Left lung (tissue), 10 donors: ENCODE results near the gene MSMO1. TPM values are rescaled to one million over a fixed set of nuclear protein-coding genes. Genes with fewer than 3 reads are reported as not detected.
A peak's percentile ranks its signal among the peaks of the same experiment; 100 is the strongest.

Experiments used
- ATAC-seq: fragments of 200-7000 bp; cut with Tn5 transposase; one replicate; pipeline ENCODE4 v1.9.1; 2020; ENCODE audit warnings: moderate library complexity
- DNase-seq, 4 donors: peaks; one replicate each; pipeline ENCODE4 v3.0.0-alpha.2; 2013 to 2020
- H3K27ac ChIP-seq, 2 donors: fragments of 200-600 bp; sonication (generic) in 1 of 2; one replicate each; pipeline versions ENCODE4 v1.5.0 to v1.8.0; 2020 to 2021
- H3K27me3 ChIP-seq, 2 donors: fragments of 200-600 bp; sonication (generic) in 1 of 2; one replicate each; pipeline versions ENCODE4 v1.5.0 to v1.8.0; 2020 to 2021
- H3K36me3 ChIP-seq, 2 donors: fragments of 200-600 bp; sonication (generic) in 1 of 2; one replicate each; pipeline versions ENCODE4 v1.5.0 to v1.8.0; 2020 to 2021
- H3K4me1 ChIP-seq, 2 donors: fragments of 200-600 bp; one replicate each; pipeline ENCODE4 v1.8.0; 2021
- H3K4me3 ChIP-seq, 2 donors: fragments of 200-600 bp; sonication (generic) in 1 of 2; one replicate each; pipeline versions ENCODE4 v1.5.0 to v1.8.0; 2020 to 2021; ENCODE audit warnings: mild to moderate bottlenecking in 1 of 2
- H3K9me3 ChIP-seq, 2 donors: fragments of 200-600 bp; sonication (generic) in 1 of 2; one replicate each; pipeline versions ENCODE4 v1.5.0 to v1.8.0; 2020 to 2021
- CTCF ChIP-seq, 2 donors: fragments of 200-600 bp; sonication (generic) in 1 of 2; IDR thresholded peaks; one replicate each; pipeline versions ENCODE4 v1.5.0 to v1.8.0; 2021; ENCODE audit warnings: antibody characterized with exemption in 2 of 2
- intact Hi-C, 2 donors: fragments of 100-400 bp; cut with DNase I; formaldehyde crosslinking; loops; one replicate each; pipeline versions ENCODE4 v1.11.2 to v1.14.2; 2022
- polyA plus RNA-seq, 6 donors: library from polyadenylated mRNA; unstranded; fragments of 120-200 nt; gene quantifications; one replicate each; pipeline ENCODE4 v1.2.1, GENCODE V29; 2013; ENCODE audit not compliant: insufficient read length in 6 of 6
- total RNA-seq, 2 donors: library from RNA; stranded (reverse); fragmentation: NEBNext Ultra II Directional; extraction: Animal tissue kit (Norgen Biotek cat#: 25700); gene quantifications; one replicate each; pipeline ENCODE4 v1.2.1, GENCODE V29; 2021
- donor health status: DM: no; HTN: yes; CAD: no.
- donor health status: DM: no; HTN: no; CAD: no.

Gene MSMO1
- total and polyA plus RNA-seq, 8 donors: 26.0 to 270 (median 34.4) TPM

- H3K27ac ChIP-seq: no peak overlapping the region
- intact Hi-C loops: no loop called here
- ATAC-seq: peak; percentile 76
Observed at GRCh38 chr4:165359506-165359905, 32.0 kb downstream of the MSMO1 start.

DNA sequence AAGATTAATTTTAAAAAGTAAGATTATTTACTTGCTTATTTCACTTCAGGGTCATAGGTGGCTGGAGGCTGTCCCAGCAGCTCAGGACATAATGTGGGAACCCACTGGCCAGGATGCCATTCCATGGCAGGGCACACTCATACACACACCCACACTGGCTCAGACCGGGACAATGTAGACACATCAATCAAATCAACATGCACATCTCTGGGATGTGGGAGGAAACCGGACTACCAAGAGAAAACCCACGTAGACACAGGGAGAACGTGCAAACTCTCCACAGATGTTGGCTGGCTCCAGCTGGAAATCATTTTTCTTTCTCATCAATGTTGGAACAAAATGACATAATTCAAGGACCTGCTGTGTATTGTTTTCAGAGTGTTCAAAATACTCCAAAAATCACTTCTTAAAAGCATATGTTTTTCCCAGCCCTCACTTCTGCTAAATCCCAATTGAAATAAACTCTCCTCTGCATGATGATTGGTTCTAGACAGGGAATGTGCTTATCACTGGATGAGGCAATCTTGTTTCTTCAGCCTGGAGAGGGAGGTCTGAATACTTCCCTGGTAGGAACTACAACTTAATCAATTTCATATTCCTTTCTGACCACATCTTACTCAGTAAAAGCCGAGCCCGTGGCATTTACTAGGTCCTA is 32.7 kb downstream of the MSMO1 start:
- Histone ChIP-seq H3K36me3 (no peaks in the 10 kb centered on the region), H3K27ac (no peak overlapping the region), H3K4me3 (no peak overlapping the region), H3K9me3 (no peaks in the 10 kb centered on the region), H3K4me1 (peaks cover 0 to 23% of the 10 kb centered on the region in 2 donors), H3K27me3 (peaks cover 0 to 5% of the 10 kb centered on the region in 2 donors)
- no peak for DNase-seq
- no peak for TF ChIP-seq CTCF (IDR thresholded peaks at IDR 0.05)
- ATAC-seq: peak; percentile 54
- intact Hi-C loops: no loop called here

More at GRCh38 chr4:165359506-165359905, 32.0 kb downstream of the MSMO1 start:
- Histone ChIP-seq H3K4me3 (no peak overlapping the region), H3K27me3 (peaks cover 0 to 5% of the 10 kb centered on the region in 2 donors), H3K4me1 (peaks cover 0 to 23% of the 10 kb centered on the region in 2 donors), H3K36me3 (no peaks in the 10 kb centered on the region), H3K9me3 (no peaks in the 10 kb centered on the region)
- no peak for DNase-seq
- TF ChIP-seq CTCF (IDR thresholded peaks at IDR 0.05): no peak

DNA sequence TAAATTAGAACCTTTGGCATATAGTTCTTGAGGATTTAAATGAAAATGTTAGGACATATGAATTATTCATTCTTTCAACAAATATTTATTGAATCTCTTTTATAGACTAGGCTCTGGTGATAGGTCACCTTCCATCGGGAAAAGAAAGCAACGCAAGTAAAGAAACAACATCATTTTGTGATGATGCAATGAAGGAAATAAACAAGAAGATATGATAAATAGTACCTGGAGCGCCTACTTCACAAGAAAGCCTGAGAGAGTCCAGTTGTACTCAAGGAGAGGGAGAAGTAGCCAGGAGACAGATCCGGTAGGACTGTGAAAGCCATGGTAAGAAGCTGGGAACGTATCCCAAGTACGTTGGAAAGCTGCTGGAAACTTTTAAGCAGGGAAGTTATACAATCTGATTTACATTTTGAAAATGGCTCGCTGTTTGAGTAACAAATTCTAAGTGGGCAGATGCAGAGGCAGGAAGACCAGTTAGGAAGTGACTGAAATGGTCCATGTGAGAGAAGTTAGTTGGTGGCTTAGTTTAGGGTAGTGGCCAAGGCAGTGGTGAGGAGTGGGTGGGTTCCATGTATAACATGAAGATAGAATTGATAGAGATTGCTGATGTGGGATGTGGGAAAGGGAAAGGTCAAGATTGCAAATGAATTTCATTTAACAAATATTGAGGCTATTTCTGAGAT is 33.7 kb downstream of the MSMO1 start:
- Histone ChIP-seq H3K9me3 (no peaks in the 10 kb centered on the region), H3K4me3 (no peak overlapping the region), H3K27me3 (peaks cover 0 to 5% of the 10 kb centered on the region in 2 donors), H3K4me1 (peaks cover 0 to 21% of the 10 kb centered on the region in 2 donors), H3K36me3 (no peaks in the 10 kb centered on the region), H3K27ac (no peak overlapping the region)
- intact Hi-C loops: no loop called here
- no peak for DNase-seq
- TF ChIP-seq CTCF (IDR thresholded peaks at IDR 0.05): no peak
- ATAC-seq: no peak

- DNase-seq (no peak), ATAC-seq (no peak)
- Histone ChIP-seq H3K36me3 (no peaks in the 10 kb centered on the region), H3K27ac (no peak overlapping the region), H3K4me3 (no peak overlapping the region), H3K9me3 (no peaks in the 10 kb centered on the region), H3K27me3 (peaks cover 0 to 5% of the 10 kb centered on the region in 2 donors), H3K4me1 (peaks cover 0 to 19% of the 10 kb centered on the region in 2 donors)
- intact Hi-C loops: no loop called here
- no peak for TF ChIP-seq CTCF (IDR thresholded peaks at IDR 0.05)
Observed at GRCh38 chr4:165361810-165362209, 34.3 kb downstream of the MSMO1 start.

GRCh38 chr4:165364452-165365080 is 37.1 kb downstream of the MSMO1 start:
- no peaks in the 10 kb centered on the region for H3K9me3 ChIP-seq
- intact Hi-C loops: no loop called here
- H3K27me3 ChIP-seq: peaks cover 0 to 5% of the 10 kb centered on the region in 2 donors
- H3K36me3 ChIP-seq: no peaks in the 10 kb centered on the region
- DNase-seq (no peak), ATAC-seq (peak; percentile 37)
- H3K4me1 ChIP-seq: peaks cover 0 to 11% of the 10 kb centered on the region in 2 donors
- no peak overlapping the region for H3K4me3 ChIP-seq
- no peak overlapping the region for H3K27ac ChIP-seq
- TF ChIP-seq CTCF (IDR thresholded peaks at IDR 0.05): no peak
